Measurements from ENCODE around the gene IGFALS.

The IGFALS gene

GRCh38 chr16:1771864-1772361 lies 21.6 kb downstream of the IGFALS start:
- TF ChIP-seq GATA2 (IDR thresholded peaks at IDR 0.05; ENCODE audit: low read depth, low read length), result no peak
- TF ChIP-seq GATA3 (IDR thresholded peaks at IDR 0.05; ENCODE audit: low read depth, low read length), result no peak

- no peak for TF ChIP-seq GATA3 (IDR thresholded peaks at IDR 0.05; ENCODE audit: low read depth, low read length)
- no peak for TF ChIP-seq GATA2 (IDR thresholded peaks at IDR 0.05; ENCODE audit: low read depth, low read length)
Observed at GRCh38 chr16:1771188-1771863, 22.2 kb downstream of the IGFALS start, which contains the start of gene NME3. NME3 (minus strand) TSS chr16:1771543; CDS start chr16:1771534, 9 bp downstream.

DNA sequence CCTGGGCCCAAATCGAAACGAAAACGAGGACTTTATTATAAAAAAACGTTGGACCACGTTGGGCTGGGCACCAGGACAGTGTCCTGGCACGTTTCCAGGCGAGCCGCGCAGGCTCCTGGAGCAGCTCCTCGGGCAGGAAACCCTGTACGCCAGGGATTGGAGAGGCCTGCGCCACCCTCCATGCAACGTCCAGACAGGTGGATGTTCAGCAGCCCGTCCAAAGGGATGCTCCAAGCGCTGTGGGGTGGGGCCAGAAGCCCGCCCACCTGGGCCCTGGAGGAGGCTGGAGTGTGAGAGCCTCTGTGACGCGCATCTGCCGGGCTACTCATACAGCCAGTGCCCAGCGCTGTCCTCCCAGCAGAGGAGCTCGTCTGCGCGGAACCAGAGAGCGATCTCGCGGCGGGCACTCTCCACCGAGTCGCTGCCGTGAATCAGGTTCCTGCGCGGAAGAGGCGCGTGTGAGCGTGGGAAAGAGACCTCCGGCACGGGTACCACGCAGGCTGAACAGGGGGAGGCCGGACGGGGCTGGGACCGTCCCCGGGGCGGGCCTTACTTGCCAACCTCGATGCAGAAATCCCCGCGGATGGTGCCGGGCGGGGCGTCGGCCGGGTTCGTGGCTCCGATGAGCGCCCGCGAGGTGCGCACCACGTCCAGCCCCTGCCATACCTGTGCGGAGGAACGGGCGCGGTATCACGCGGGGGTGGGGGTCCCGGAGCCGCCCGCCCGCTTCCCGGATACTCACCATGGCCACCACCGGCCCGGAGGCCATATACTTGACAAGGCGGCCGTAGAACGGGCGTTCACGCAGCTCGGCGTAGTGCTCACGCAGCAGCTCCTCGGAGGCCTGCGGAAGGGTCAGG lies 22.9 kb downstream of the IGFALS start:
- no peak for TF ChIP-seq GATA2 (IDR thresholded peaks at IDR 0.05; ENCODE audit: low read depth, low read length)
- no peak for TF ChIP-seq GATA3 (IDR thresholded peaks at IDR 0.05; ENCODE audit: low read depth, low read length)

DNA sequence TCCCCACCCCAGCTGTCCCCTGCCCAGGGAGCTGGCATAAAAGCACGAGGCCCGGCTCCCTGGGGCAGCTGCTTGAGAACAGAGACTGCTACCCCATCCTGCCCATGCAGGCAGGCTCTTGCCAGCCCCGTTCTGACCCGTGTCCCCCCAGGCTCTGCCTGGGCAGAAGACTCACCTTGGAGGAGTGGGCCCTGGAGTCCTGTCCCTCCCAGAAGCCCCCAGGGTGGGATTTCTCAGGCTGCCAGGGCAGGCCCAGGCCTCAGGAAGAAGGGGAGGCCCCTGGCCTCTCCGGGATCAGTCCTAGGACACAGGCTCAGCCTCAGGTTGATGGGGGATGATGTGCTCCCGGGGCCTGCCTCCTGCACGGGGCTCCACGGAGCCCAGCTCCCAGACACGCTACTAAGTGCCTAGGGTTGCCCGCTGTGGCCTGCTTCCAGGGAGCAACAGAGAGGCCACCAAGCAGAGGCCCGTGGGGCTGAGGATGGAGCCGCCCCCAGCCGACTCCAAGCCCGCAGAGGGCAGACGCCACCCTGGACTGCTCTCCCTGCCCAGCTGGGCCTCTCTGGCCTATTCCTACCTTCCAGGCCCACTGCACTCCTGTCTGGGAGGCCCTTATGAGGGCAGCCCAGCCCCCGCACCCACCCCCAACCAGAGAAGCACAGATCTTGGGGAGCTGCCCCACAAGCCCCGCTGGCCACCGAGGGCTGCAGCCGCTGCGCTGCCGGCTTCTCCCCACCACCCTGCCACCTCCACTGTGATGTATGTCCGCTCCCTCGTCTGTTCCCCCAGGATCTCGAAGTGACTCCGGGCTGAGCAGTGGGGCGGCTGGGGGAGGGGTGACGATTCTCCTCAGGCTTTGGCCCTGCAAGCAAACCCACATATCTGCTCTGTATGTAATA lies 23.9 kb downstream of the IGFALS start:
- TF ChIP-seq GATA2 (IDR thresholded peaks at IDR 0.05; ENCODE audit: low read depth, low read length), result no peak
- TF ChIP-seq GATA3 (IDR thresholded peaks at IDR 0.05; ENCODE audit: low read depth, low read length), result no peak

GRCh38 chr16:1768767-1769401 lies 24.6 kb downstream of the IGFALS start:
- TF ChIP-seq GATA2 (IDR thresholded peaks at IDR 0.05; ENCODE audit: low read depth, low read length), result no peak
- TF ChIP-seq GATA3 (IDR thresholded peaks at IDR 0.05; ENCODE audit: low read depth, low read length), result no peak

DNA sequence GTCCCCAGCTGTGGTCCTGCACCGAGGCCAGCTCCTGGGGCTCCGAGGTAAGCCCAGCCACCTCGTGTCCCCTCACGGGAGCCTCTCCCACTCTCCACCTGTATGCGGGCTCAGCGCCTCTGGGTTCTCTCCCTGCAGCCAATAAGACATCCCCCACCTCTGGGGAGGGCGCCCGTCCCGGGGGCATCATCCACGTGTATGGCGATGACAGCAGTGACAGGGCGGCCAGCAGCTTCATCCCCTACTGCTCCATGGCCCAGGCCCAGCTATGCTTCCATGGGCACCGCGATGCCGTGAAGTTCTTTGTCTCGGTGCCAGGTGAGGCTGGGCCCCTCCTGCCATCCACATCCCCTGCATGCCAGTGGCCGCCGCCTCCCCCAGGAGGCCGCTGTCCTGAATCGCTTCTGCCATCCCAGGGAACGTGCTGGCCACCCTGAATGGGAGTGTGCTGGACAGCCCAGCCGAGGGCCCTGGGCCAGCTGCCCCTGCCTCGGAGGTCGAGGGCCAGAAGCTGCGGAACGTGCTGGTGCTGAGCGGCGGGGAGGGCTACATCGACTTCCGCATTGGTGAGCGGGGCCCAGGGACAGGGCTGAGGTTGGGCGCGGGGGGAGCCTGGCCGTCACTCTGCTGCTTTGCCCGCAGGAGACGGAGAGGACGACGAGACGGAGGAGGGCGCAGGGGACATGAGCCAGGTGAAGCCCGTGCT lies 25.3 kb downstream of the IGFALS start:
- TF ChIP-seq GATA2 (IDR thresholded peaks at IDR 0.05; ENCODE audit: low read depth, low read length), result no peak
- no peak for TF ChIP-seq GATA3 (IDR thresholded peaks at IDR 0.05; ENCODE audit: low read depth, low read length)

GRCh38 chr16:1767116-1767994 lies 26.1 kb downstream of the IGFALS start:
- TF ChIP-seq GATA2 (IDR thresholded peaks at IDR 0.05; ENCODE audit: low read depth, low read length) (no peak), GATA3 (IDR thresholded peaks at IDR 0.05; ENCODE audit: low read depth, low read length) (no peak)

DNA sequence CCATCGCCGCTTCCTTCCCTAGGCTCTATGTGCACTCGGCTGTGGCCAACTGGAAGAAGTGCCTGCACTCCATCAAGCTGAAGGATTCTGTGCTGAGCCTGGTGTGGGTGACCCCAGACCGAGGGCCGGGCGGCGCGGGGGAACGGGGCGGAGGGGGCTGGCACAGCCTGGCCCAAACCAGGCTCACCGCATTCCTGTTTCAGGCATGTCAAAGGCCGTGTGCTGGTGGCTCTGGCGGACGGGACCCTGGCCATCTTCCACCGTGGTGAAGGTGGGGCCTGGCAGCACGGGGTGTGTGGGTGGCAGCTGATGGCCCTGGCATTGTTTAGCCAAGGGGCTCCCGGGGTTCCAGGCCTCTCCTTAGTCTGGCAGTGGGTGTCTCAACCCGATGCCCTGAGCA lies 26.8 kb downstream of the IGFALS start:
- TF ChIP-seq GATA3 (IDR thresholded peaks at IDR 0.05; ENCODE audit: low read depth, low read length) (no peak), GATA2 (IDR thresholded peaks at IDR 0.05; ENCODE audit: low read depth, low read length) (no peak)

DNA sequence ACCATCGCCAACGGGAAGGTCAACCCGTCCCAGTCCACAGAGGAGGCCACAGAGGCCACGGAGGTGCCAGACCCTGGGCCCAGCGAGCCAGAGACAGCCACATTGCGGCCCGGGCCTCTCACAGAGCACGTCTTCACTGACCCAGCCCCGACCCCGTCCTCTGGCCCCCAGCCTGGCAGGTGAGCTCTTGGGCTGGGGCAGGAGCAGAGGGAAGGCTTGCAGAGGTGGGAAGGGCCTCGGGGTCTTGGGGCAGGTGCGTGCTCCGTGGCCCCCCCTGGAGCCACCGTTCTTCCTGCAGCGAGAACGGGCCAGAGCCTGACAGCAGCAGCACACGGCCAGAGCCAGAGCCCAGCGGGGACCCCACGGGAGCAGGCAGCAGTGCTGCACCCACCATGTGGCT lies 27.3 kb downstream of the IGFALS start:
- TF ChIP-seq GATA3 (IDR thresholded peaks at IDR 0.05; ENCODE audit: low read depth, low read length), result no peak
- TF ChIP-seq GATA2 (IDR thresholded peaks at IDR 0.05; ENCODE audit: low read depth, low read length), result no peak

- no peak for TF ChIP-seq GATA2 (IDR thresholded peaks at IDR 0.05; ENCODE audit: low read depth, low read length)
- no peak for TF ChIP-seq GATA3 (IDR thresholded peaks at IDR 0.05; ENCODE audit: low read depth, low read length)
Observed at GRCh38 chr16:1765826-1766225, 27.7 kb downstream of the IGFALS start.

DNA sequence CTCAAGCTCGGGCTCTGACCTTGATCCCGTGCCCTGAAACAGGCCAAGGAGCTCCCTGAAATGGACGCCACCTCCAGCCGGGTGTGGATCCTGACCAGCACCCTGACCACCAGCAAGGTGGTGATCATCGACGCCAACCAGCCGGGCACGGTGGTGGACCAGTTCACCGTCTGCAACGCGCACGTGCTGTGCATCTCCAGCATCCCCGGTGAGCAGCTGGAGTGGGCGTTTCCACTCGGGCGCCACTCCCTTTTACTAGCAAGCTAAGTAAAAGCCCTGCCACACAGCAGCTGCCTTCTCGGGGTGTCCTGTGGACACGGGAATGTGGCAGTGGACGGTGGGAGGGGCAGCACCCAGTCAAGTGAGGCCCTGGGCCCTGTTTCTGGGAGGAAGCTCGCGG lies 28.5 kb downstream of the IGFALS start:
- TF ChIP-seq GATA3 (IDR thresholded peaks at IDR 0.05; ENCODE audit: low read depth, low read length) (no peak), GATA2 (IDR thresholded peaks at IDR 0.05; ENCODE audit: low read depth, low read length) (no peak)
